CD4-positive, CD25-positive, alpha-beta regulatory T cell (primary cell): ENCODE measurements around the gene YPEL5. TPM values are rescaled to one million over a fixed set of nuclear protein-coding genes. Genes with fewer than 3 reads are reported as not detected.
A peak's percentile ranks its signal among the peaks of the same experiment; 100 is the strongest.

Experiments
- ATAC-seq, 2 donors: fragments of 150-1000 bp; cut with Tn5 transposase; one replicate each; pipeline ENCODE4 v1.10.0; 2021; ENCODE audit warnings: low read depth in 2 of 2, moderate number of reproducible peaks in 2 of 2, moderate library complexity in 1 of 2
- DNase-seq, 3 donors: peaks; one replicate each; pipeline versions ENCODE4 v3.0.0 to v3.0.0-alpha.2; 2012 to 2022; ENCODE audit warnings: mixed read lengths in 1 of 3
- H3K27ac ChIP-seq: one replicate; pipeline ENCODE4 v1.7.0; 2013; ENCODE audit warnings: mild to moderate bottlenecking, low read length; ENCODE audit not compliant: insufficient read depth, poor library complexity, severe bottlenecking
- H3K27me3 ChIP-seq: one replicate; pipeline ENCODE4 v1.7.0; 2013; ENCODE audit warnings: low read length; ENCODE audit not compliant: control insufficient read depth, insufficient read depth
- H3K36me3 ChIP-seq: one replicate; pipeline ENCODE4 v1.7.0; 2013; ENCODE audit warnings: mild to moderate bottlenecking, low read length, moderate library complexity; ENCODE audit not compliant: control insufficient read depth, insufficient read depth
- H3K4me1 ChIP-seq: 2 replicates; pipeline ENCODE4 v1.7.0; 2013; ENCODE audit warnings: mild to moderate bottlenecking, low read length; ENCODE audit not compliant: insufficient read depth, control insufficient read depth, poor library complexity, severe bottlenecking
- H3K4me3 ChIP-seq: one replicate; pipeline ENCODE4 v1.7.0; 2013; ENCODE audit warnings: low read depth, mild to moderate bottlenecking, low read length, moderate library complexity
- H3K9me3 ChIP-seq, 2 experiments: 1 replicate in 1 of 2; 2 replicates in 1 of 2; pipeline ENCODE4 v1.7.0; 2013; ENCODE audit warnings: low read length in 2 of 2, mild to moderate bottlenecking in 1 of 2, moderate library complexity in 1 of 2; ENCODE audit not compliant: control insufficient read depth in 2 of 2
- H3K27ac Mint-ChIP-seq, 3 donors: one replicate each; pipeline ENCODE4 v1.8.0; 2020 to 2022; ENCODE audit warnings: mild to moderate bottlenecking in 3 of 3, mixed read lengths in 3 of 3, moderate library complexity in 2 of 3
- H3K27me3 Mint-ChIP-seq: one replicate; pipeline ENCODE4 v1.8.0; 2022; ENCODE audit warnings: mild to moderate bottlenecking, mixed read lengths
- H3K36me3 Mint-ChIP-seq: one replicate; pipeline ENCODE4 v1.8.0; 2020; ENCODE audit warnings: mixed read lengths
- H3K4me1 Mint-ChIP-seq, 4 donors: one replicate each; pipeline ENCODE4 v1.8.0; 2020 to 2022; ENCODE audit warnings: mixed read lengths in 4 of 4, mild to moderate bottlenecking in 1 of 4
- H3K4me3 Mint-ChIP-seq, 4 donors: one replicate each; pipeline ENCODE4 v1.8.0; 2020 to 2022; ENCODE audit warnings: mild to moderate bottlenecking in 4 of 4, mixed read lengths in 4 of 4, moderate library complexity in 3 of 4
- H3K9me3 Mint-ChIP-seq, 7 donors: one replicate each; pipeline ENCODE4 v1.8.0; 2020 to 2022; ENCODE audit warnings: mixed read lengths in 7 of 7, mild to moderate bottlenecking in 3 of 7, moderate library complexity in 2 of 7
- polyA plus RNA-seq, 4 donors: library from polyadenylated mRNA; unstranded; fragments of 300-500 nt; fragmentation: Illumina TruSeq; gene quantifications; one replicate each; pipeline ENCODE4 v1.2.3, GENCODE V29; 2021
- total RNA-seq: library from RNA; stranded (reverse); gene quantifications from one replicate; pipeline ENCODE4 v1.2.3, GENCODE V29; 2022

The YPEL5 gene
- total and polyA plus RNA-seq, 5 donors from 2014 or later, result 158 to 616 (median 176) TPM

DNA sequence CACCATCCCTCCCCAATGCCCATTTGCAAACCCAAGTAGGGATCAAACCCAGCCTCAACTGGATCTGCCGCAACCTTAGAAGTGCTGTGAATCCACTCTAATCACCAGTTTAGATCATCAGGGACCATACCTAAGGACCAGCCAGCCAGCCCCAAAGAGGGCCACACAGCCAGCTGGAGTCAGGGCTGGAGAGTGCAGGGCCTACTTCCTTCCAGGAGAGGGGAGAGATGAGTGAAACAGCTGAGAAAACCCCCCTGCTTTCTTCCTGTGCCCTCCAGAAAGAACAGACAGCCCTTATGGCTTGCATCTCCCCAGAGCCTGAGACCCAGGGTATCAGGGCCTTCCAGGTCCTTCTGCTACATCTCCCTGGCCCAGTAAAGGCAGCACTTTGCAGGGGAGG, 25.8 kb downstream of the YPEL5 start:
- H3K36me3 ChIP-seq, result no peaks in the 10 kb centered on the region
- peaks cover 5% of the 10 kb centered on the region for H3K27me3 Mint-ChIP-seq
- ATAC-seq, result no peak
- H3K4me1 Mint-ChIP-seq, result peaks cover 0 to 5% (median 0%) of the 10 kb centered on the region in 4 donors
- peaks cover 0 to 1% (median 0%) of the 10 kb centered on the region in 7 donors for H3K9me3 Mint-ChIP-seq
- H3K9me3 ChIP-seq, result no peaks in the 10 kb centered on the region
- no peak for DNase-seq
- no peak overlapping the region for H3K27ac ChIP-seq
- H3K36me3 Mint-ChIP-seq, result peaks cover 3% of the 10 kb centered on the region
- H3K4me1 ChIP-seq, result no peaks in the 10 kb centered on the region
- H3K27me3 ChIP-seq, result no peaks in the 10 kb centered on the region
- H3K27ac Mint-ChIP-seq, result no peak overlapping the region
- H3K4me3 ChIP-seq, result no peak overlapping the region
- H3K4me3 Mint-ChIP-seq, result no peak overlapping the region

DNA sequence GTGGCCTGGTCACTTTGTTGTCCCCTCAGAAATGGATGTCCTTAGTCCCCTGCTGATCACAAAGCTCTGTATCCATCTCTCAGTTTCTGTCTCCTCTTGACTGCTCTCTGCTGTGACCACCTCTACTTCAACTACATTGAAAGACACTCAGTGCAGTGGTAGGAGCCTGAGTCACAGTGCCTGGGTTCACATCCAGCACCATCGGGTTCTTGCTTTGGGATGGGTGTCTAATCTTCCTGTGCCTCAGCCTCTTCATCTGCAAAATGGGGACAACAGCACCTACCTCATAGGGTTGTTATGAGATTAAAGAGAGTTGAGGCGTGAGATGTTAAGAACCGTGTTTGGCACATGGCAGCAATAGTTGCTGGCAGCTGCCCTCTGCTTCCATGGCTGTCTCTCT, 30.6 kb downstream of the YPEL5 start:
- DNase-seq (no peak), ATAC-seq (no peak)
- Histone ChIP-seq H3K27ac (no peak overlapping the region), H3K4me1 (no peaks in the 10 kb centered on the region), H3K9me3 (no peaks in the 10 kb centered on the region), H3K4me3 (no peak overlapping the region), H3K36me3 (no peaks in the 10 kb centered on the region), H3K27me3 (no peaks in the 10 kb centered on the region)
- Mint-ChIP-seq H3K36me3 (no peaks in the 10 kb centered on the region), H3K27ac (no peak overlapping the region), H3K27me3 (peaks cover 4% of the 10 kb centered on the region), H3K4me3 (no peak overlapping the region), H3K4me1 (peaks cover 0 to 2% (median 0%) of the 10 kb centered on the region in 4 donors), H3K9me3 (peaks cover 0 to 3% (median 0%) of the 10 kb centered on the region in 7 donors)

- no peaks in the 10 kb centered on the region for H3K4me1 ChIP-seq
- H3K27me3 Mint-ChIP-seq, result peaks cover 4% of the 10 kb centered on the region
- ATAC-seq, result no peak
- no peak overlapping the region for H3K4me3 ChIP-seq
- no peak overlapping the region for H3K4me3 Mint-ChIP-seq
- peak in 1 of 3 donors; percentile 14 for DNase-seq
- H3K27ac Mint-ChIP-seq, result no peak overlapping the region
- no peaks in the 10 kb centered on the region for H3K36me3 ChIP-seq
- H3K9me3 ChIP-seq, result no peaks in the 10 kb centered on the region
- no peak overlapping the region for H3K27ac ChIP-seq
- peaks cover 0 to 2% (median 0%) of the 10 kb centered on the region in 4 donors for H3K4me1 Mint-ChIP-seq
- H3K36me3 Mint-ChIP-seq, result no peaks in the 10 kb centered on the region
- H3K9me3 Mint-ChIP-seq, result peaks cover 0 to 3% (median 0%) of the 10 kb centered on the region in 7 donors
- no peaks in the 10 kb centered on the region for H3K27me3 ChIP-seq
Measured at GRCh38 chr2:30177956-30178355, 31.1 kb downstream of the YPEL5 start.

GRCh38 chr2:30178618-30179434, 32.0 kb downstream of the YPEL5 start:
- Histone ChIP-seq H3K4me1 (no peaks in the 10 kb centered on the region), H3K27ac (no peak overlapping the region), H3K9me3 (no peaks in the 10 kb centered on the region), H3K36me3 (no peaks in the 10 kb centered on the region), H3K27me3 (no peaks in the 10 kb centered on the region), H3K4me3 (no peak overlapping the region)
- Mint-ChIP-seq H3K36me3 (no peaks in the 10 kb centered on the region), H3K9me3 (peaks cover 0 to 3% (median 0%) of the 10 kb centered on the region in 7 donors), H3K4me3 (no peak overlapping the region), H3K4me1 (peaks cover 0 to 2% (median 0%) of the 10 kb centered on the region in 4 donors), H3K27me3 (peaks cover 4% of the 10 kb centered on the region), H3K27ac (no peak overlapping the region)
- no peak for ATAC-seq
- no peak for DNase-seq

DNA sequence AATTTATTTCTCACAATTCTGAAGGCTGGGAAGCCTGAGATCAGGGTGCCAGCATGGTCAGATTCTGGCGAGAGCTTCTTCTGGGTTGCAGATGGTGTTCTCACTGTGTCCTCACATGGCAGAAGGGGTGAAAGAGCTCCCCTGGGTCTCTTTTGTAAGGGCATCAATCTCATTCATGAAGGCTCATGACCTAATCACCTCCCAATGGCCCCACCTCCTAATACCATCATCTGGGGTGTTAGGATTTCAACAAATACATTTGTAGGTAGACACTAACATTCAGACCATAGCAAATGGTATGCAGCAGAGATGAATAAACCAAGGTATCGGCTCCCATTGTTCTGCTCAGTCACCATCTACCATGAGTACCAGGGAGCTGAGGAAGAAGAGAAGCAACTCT, 32.7 kb downstream of the YPEL5 start:
- Mint-ChIP-seq H3K9me3 (peaks cover 0 to 3% (median 0%) of the 10 kb centered on the region in 7 donors), H3K4me3 (no peak overlapping the region), H3K27me3 (peaks cover 4% of the 10 kb centered on the region), H3K27ac (no peak overlapping the region), H3K36me3 (no peaks in the 10 kb centered on the region), H3K4me1 (peaks cover 0 to 2% (median 0%) of the 10 kb centered on the region in 4 donors)
- ATAC-seq (no peak), DNase-seq (no peak)
- Histone ChIP-seq H3K27ac (no peak overlapping the region), H3K4me3 (no peak overlapping the region), H3K27me3 (no peaks in the 10 kb centered on the region), H3K36me3 (no peaks in the 10 kb centered on the region), H3K9me3 (no peaks in the 10 kb centered on the region), H3K4me1 (no peaks in the 10 kb centered on the region)

DNA sequence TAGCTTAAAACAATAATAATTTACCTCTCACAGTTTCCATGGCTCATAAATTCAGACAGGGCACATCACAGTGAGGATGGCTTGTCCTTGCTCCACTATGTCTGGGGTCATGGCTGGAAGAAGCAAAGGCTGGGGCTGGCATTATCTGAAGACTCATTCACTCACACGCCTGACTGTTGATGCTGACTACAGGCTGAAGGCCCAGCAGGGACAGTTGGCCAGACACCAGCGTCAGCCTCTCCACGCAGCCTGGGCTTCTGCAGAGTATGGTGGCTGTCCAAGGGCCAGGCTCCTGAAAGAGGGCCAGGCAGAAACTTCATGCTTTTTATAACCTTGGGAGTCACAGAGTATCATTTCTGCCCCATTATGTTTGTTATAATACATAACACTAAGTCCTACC, 33.4 kb downstream of the YPEL5 start:
- no peaks in the 10 kb centered on the region for H3K27me3 ChIP-seq
- DNase-seq, result no peak
- peaks cover 0 to 2% (median 0%) of the 10 kb centered on the region in 4 donors for H3K4me1 Mint-ChIP-seq
- H3K9me3 ChIP-seq, result no peaks in the 10 kb centered on the region
- peaks cover 4% of the 10 kb centered on the region for H3K27me3 Mint-ChIP-seq
- H3K4me3 Mint-ChIP-seq, result no peak overlapping the region
- H3K9me3 Mint-ChIP-seq, result peaks cover 0 to 3% (median 0%) of the 10 kb centered on the region in 7 donors
- no peaks in the 10 kb centered on the region for H3K4me1 ChIP-seq
- no peaks in the 10 kb centered on the region for H3K36me3 ChIP-seq
- H3K27ac ChIP-seq, result no peak overlapping the region
- ATAC-seq, result no peak
- H3K36me3 Mint-ChIP-seq, result no peaks in the 10 kb centered on the region
- no peak overlapping the region for H3K4me3 ChIP-seq
- no peak overlapping the region for H3K27ac Mint-ChIP-seq

- no peaks in the 10 kb centered on the region for H3K36me3 ChIP-seq
- no peaks in the 10 kb centered on the region for H3K9me3 ChIP-seq
- no peak overlapping the region for H3K27ac ChIP-seq
- H3K4me1 Mint-ChIP-seq, result peaks cover 0 to 2% (median 0%) of the 10 kb centered on the region in 4 donors
- no peaks in the 10 kb centered on the region for H3K36me3 Mint-ChIP-seq
- DNase-seq, result no peak
- ATAC-seq, result no peak
- peaks cover 4% of the 10 kb centered on the region for H3K27me3 Mint-ChIP-seq
- H3K27me3 ChIP-seq, result no peaks in the 10 kb centered on the region
- H3K27ac Mint-ChIP-seq, result no peak overlapping the region
- H3K4me3 ChIP-seq, result no peak overlapping the region
- H3K9me3 Mint-ChIP-seq, result peaks cover 0 to 3% (median 0%) of the 10 kb centered on the region in 7 donors
- peak overlapping the region in 1 of 4 donors; percentile 13 for H3K4me3 Mint-ChIP-seq
- H3K4me1 ChIP-seq, result no peaks in the 10 kb centered on the region
Measured at GRCh38 chr2:30181176-30181575, 34.4 kb downstream of the YPEL5 start.

DNA sequence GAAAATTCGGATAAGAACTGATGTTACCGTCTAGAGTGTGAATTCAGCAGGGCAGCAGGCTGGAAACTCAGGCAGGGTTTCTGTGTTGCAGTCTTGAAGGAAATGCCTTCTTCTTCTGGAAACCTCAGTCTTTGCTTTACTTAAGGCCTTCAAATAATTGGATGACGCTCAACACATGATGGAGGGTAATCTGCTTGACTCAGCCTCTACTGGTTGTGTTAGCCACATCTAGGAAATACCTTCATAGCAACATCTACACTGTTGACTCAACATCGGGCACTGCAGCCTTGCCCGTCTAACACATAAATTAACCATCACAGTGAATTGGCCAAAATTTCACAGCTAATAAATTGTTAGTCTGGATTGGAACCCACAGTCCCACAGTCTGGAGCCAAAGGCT, 37.2 kb downstream of the YPEL5 start:
- H3K27me3 Mint-ChIP-seq, result peaks cover 4% of the 10 kb centered on the region
- H3K4me1 Mint-ChIP-seq, result peaks cover 0 to 10% (median 2%) of the 10 kb centered on the region in 4 donors
- no peak overlapping the region for H3K4me3 Mint-ChIP-seq
- H3K36me3 Mint-ChIP-seq, result no peaks in the 10 kb centered on the region
- no peak overlapping the region for H3K27ac ChIP-seq
- peaks cover 0 to 3% (median 0%) of the 10 kb centered on the region in 7 donors for H3K9me3 Mint-ChIP-seq
- H3K27me3 ChIP-seq, result no peaks in the 10 kb centered on the region
- H3K4me3 ChIP-seq, result no peak overlapping the region
- H3K27ac Mint-ChIP-seq, result no peak overlapping the region
- ATAC-seq (no peak), DNase-seq (no peak)
- no peaks in the 10 kb centered on the region for H3K4me1 ChIP-seq
- no peaks in the 10 kb centered on the region for H3K36me3 ChIP-seq
- no peaks in the 10 kb centered on the region for H3K9me3 ChIP-seq
